K562 (cell line): Measurements from ENCODE around the gene PRXL2B.

Source experiments
- HMG20B ChIP-seq: fragments of 250-450 bp; sonication (Bioruptor Pico); IDR thresholded peaks from 2 replicates; pipeline ENCODE4 v1.5.0; 2021; ENCODE audit warnings: mild to moderate bottlenecking
- ZSCAN29 ChIP-seq: fragments of 450-650 bp; IDR thresholded peaks from 2 replicates; pipeline ENCODE4 v1.6.1; 2017

- TF ChIP-seq HMG20B (CRISPR knock-in tag) = no peak
- TF ChIP-seq ZSCAN29 = no peak
Observed at GRCh38 chr1:2555634-2556276, 30.8 kb upstream of the PRXL2B start.
